ENCODE results near the gene PYGB.

The PYGB gene

GRCh38 chr20:25271486-25272222, 23.8 kb downstream of the PYGB start:
- no peak for DNase-seq (ENCODE audit: low read depth in 2 of 2)

- DNase-seq (ENCODE audit: low read depth in 2 of 2), result no peak
Measured at GRCh38 chr20:25272223-25273000, 24.5 kb downstream of the PYGB start.

GRCh38 chr20:25273046-25273445, 25.2 kb downstream of the PYGB start:
- DNase-seq (ENCODE audit: low read depth in 2 of 2), result no peak

- no peak for DNase-seq (ENCODE audit: low read depth in 2 of 2)
Measured at GRCh38 chr20:25273541-25274358, 25.9 kb downstream of the PYGB start.

- no peak for DNase-seq (ENCODE audit: low read depth in 2 of 2)
Measured at GRCh38 chr20:25274481-25274880, 26.6 kb downstream of the PYGB start.

- DNase-seq (ENCODE audit: low read depth in 2 of 2), result no peak
Measured at GRCh38 chr20:25274891-25275812, 27.3 kb downstream of the PYGB start.

- no peak for DNase-seq (ENCODE audit: low read depth in 2 of 2)
Measured at GRCh38 chr20:25275813-25276532, 28.1 kb downstream of the PYGB start.

- no peak for DNase-seq (ENCODE audit: low read depth in 2 of 2)
Measured at GRCh38 chr20:25276533-25277050, 28.7 kb downstream of the PYGB start.

GRCh38 chr20:25277051-25277801, 29.3 kb downstream of the PYGB start:
- DNase-seq (ENCODE audit: low read depth in 2 of 2), result no peak

GRCh38 chr20:25277941-25278521, 30.1 kb downstream of the PYGB start:
- DNase-seq (ENCODE audit: low read depth in 2 of 2), result no peak

GRCh38 chr20:25278636-25279361, 30.9 kb downstream of the PYGB start:
- no peak for DNase-seq (ENCODE audit: low read depth in 2 of 2)

GRCh38 chr20:25279403-25279802, 31.5 kb downstream of the PYGB start:
- no peak for DNase-seq (ENCODE audit: low read depth in 2 of 2)

- no peak for DNase-seq (ENCODE audit: low read depth in 2 of 2)
Measured at GRCh38 chr20:25280051-25280573, 32.2 kb downstream of the PYGB start.

GRCh38 chr20:25280574-25281535, 33.0 kb downstream of the PYGB start:
- DNase-seq (ENCODE audit: low read depth in 2 of 2), result no peak

GRCh38 chr20:25281541-25281991, 33.7 kb downstream of the PYGB start:
- no peak for DNase-seq (ENCODE audit: low read depth in 2 of 2)

- no peak for DNase-seq (ENCODE audit: low read depth in 2 of 2)
Measured at GRCh38 chr20:25282034-25282781, 34.3 kb downstream of the PYGB start.
